HEK293 (cell line): ENCODE data around the gene TMEM126B.

Experiments used
- HOXA7 ChIP-seq: sonication (generic); formaldehyde crosslinking; IDR thresholded peaks from 2 replicates; pipeline ENCODE4 v1.8.1; 2022; ENCODE audit warnings: missing genetic modification reagents, borderline replicate concordance
- KLF16 ChIP-seq: fragments of 450-650 bp; formaldehyde crosslinking; IDR thresholded peaks from 2 replicates; pipeline ENCODE4 v1.5.1; 2017; ENCODE audit warnings: missing biosample characterization, missing genetic modification characterization
- KLF17 ChIP-seq: fragments of 450-650 bp; formaldehyde crosslinking; IDR thresholded peaks from 2 replicates; pipeline ENCODE4 v1.5.1; 2016; ENCODE audit warnings: missing biosample characterization, missing genetic modification characterization
- KLF7 ChIP-seq: fragments of 450-650 bp; formaldehyde crosslinking; IDR thresholded peaks from 2 replicates; pipeline ENCODE4 v1.5.1; 2016; ENCODE audit warnings: missing biosample characterization, missing genetic modification characterization, borderline replicate concordance
- MEIS1 ChIP-seq: sonication (generic); formaldehyde crosslinking; IDR thresholded peaks from 2 replicates; pipeline ENCODE4 v1.8.1; 2022; ENCODE audit warnings: missing genetic modification reagents, mild to moderate bottlenecking, borderline replicate concordance
- OVOL3 ChIP-seq: fragments of 450-650 bp; formaldehyde crosslinking; IDR thresholded peaks from 2 replicates; pipeline ENCODE4 v1.5.1; 2016; ENCODE audit warnings: missing biosample characterization, missing genetic modification characterization
- REPIN1 ChIP-seq: fragments of 450-650 bp; formaldehyde crosslinking; IDR thresholded peaks from 2 replicates; pipeline ENCODE4 v1.5.1; 2017; ENCODE audit warnings: missing biosample characterization, missing genetic modification characterization, low read depth
- REST ChIP-seq: fragments of 450-650 bp; formaldehyde crosslinking; IDR thresholded peaks from 2 replicates; pipeline ENCODE4 v1.5.1; 2016; ENCODE audit warnings: missing biosample characterization, missing genetic modification characterization
- SCRT2 ChIP-seq: fragments of 450-650 bp; formaldehyde crosslinking; IDR thresholded peaks from 2 replicates; pipeline ENCODE4 v1.5.1; 2016; ENCODE audit warnings: missing biosample characterization, missing genetic modification characterization
- TRIM28 ChIP-seq: IDR thresholded peaks from 2 replicates; pipeline ENCODE4 v1.6.1; 2011; ENCODE audit warnings: low read length, control low read depth, borderline replicate concordance
- ZBTB17 ChIP-seq: fragments of 450-650 bp; formaldehyde crosslinking; IDR thresholded peaks from 2 replicates; pipeline ENCODE4 v1.5.1; 2016; ENCODE audit warnings: missing biosample characterization, missing genetic modification characterization
- ZBTB48 ChIP-seq: fragments of 450-650 bp; formaldehyde crosslinking; IDR thresholded peaks from 2 replicates; pipeline ENCODE4 v1.5.1; 2016; ENCODE audit warnings: missing biosample characterization, missing genetic modification characterization
- ZFHX2 ChIP-seq: fragments of 450-650 bp; formaldehyde crosslinking; conservative IDR thresholded peaks from 2 replicates; pipeline ENCODE4 v1.5.1; 2016; ENCODE audit warnings: missing biosample characterization, missing genetic modification characterization
- ZFP41 ChIP-seq: fragments of 450-650 bp; formaldehyde crosslinking; IDR thresholded peaks from 2 replicates; pipeline ENCODE4 v1.5.1; 2016; ENCODE audit warnings: missing biosample characterization, missing genetic modification characterization, borderline replicate concordance
- ZNF157 ChIP-seq: fragments of 450-650 bp; formaldehyde crosslinking; IDR thresholded peaks from 2 replicates; pipeline ENCODE4 v1.5.1; 2016; ENCODE audit warnings: missing biosample characterization, missing genetic modification characterization
- ZNF2 ChIP-seq: fragments of 450-650 bp; formaldehyde crosslinking; IDR thresholded peaks from 2 replicates; pipeline ENCODE4 v1.5.1; 2016; ENCODE audit warnings: missing biosample characterization, missing genetic modification characterization
- ZNF239 ChIP-seq: fragments of 450-650 bp; formaldehyde crosslinking; IDR thresholded peaks from 2 replicates; pipeline ENCODE4 v1.5.1; 2016; ENCODE audit warnings: missing biosample characterization, missing genetic modification characterization
- ZNF335 ChIP-seq: fragments of 450-650 bp; formaldehyde crosslinking; conservative IDR thresholded peaks from 2 replicates; pipeline ENCODE4 v1.5.1; 2016; ENCODE audit warnings: missing biosample characterization, missing genetic modification characterization
- ZNF416 ChIP-seq: fragments of 450-650 bp; formaldehyde crosslinking; IDR thresholded peaks from 2 replicates; pipeline ENCODE4 v1.5.1; 2016; ENCODE audit warnings: missing biosample characterization, missing genetic modification characterization
- ZNF510 ChIP-seq: fragments of 450-650 bp; formaldehyde crosslinking; IDR thresholded peaks from 2 replicates; pipeline ENCODE4 v1.5.1; 2018; ENCODE audit warnings: mild to moderate bottlenecking, missing genetic modification characterization, missing biosample characterization; ENCODE audit not compliant: insufficient replicate concordance
- ZNF514 ChIP-seq: fragments of 450-650 bp; formaldehyde crosslinking; IDR thresholded peaks from 2 replicates; pipeline ENCODE4 v1.5.1; 2016; ENCODE audit warnings: missing biosample characterization, missing genetic modification characterization
- ZNF518A ChIP-seq: fragments of 450-650 bp; formaldehyde crosslinking; conservative IDR thresholded peaks from 2 replicates; pipeline ENCODE4 v1.5.1; 2016; ENCODE audit warnings: low read depth, missing biosample characterization, missing genetic modification characterization
- ZNF560 ChIP-seq: fragments of 450-650 bp; formaldehyde crosslinking; IDR thresholded peaks from 2 replicates; pipeline ENCODE4 v1.5.1; 2017; ENCODE audit warnings: missing biosample characterization, missing genetic modification characterization, borderline replicate concordance
- ZNF658 ChIP-seq: fragments of 450-650 bp; formaldehyde crosslinking; IDR thresholded peaks from 2 replicates; pipeline ENCODE4; 2016; ENCODE audit warnings: missing biosample characterization, missing genetic modification characterization
- ZNF677 ChIP-seq: fragments of 450-650 bp; IDR thresholded peaks from 2 replicates; pipeline ENCODE4 v1.5.0; 2018; ENCODE audit warnings: missing biosample characterization, mild to moderate bottlenecking, missing genetic modification characterization, moderate library complexity
- ZNF692 ChIP-seq: fragments of 450-650 bp; formaldehyde crosslinking; IDR thresholded peaks from 2 replicates; pipeline ENCODE4 v1.5.1; 2016; ENCODE audit warnings: missing biosample characterization, missing genetic modification characterization
- ZNF791 ChIP-seq: fragments of 450-650 bp; formaldehyde crosslinking; IDR thresholded peaks from 2 replicates; pipeline ENCODE4 v1.5.1; 2016; ENCODE audit warnings: missing biosample characterization, missing genetic modification characterization
- ZSCAN5A ChIP-seq: fragments of 450-650 bp; formaldehyde crosslinking; IDR thresholded peaks from 2 replicates; pipeline ENCODE4 v1.5.1; 2016; ENCODE audit warnings: missing biosample characterization, missing genetic modification characterization

The TMEM126B gene

GRCh38 chr11:85628771-85629341, 463 bp downstream of the TMEM126B start (continued):
- no peak for TF ChIP-seq ZNF518A (tag by site-specific recombination)
- no peak for TF ChIP-seq ZNF510 (tag by site-specific recombination)
- no peak for TF ChIP-seq KLF17 (tag by site-specific recombination)
- no peak for TF ChIP-seq ZNF658 (tag by site-specific recombination)
- peak; percentile 49; the same call in 1 of the 2 replicates for TF ChIP-seq ZNF335 (tag by site-specific recombination)
- TF ChIP-seq REPIN1 = 0 out of 2 replicates have a peak, but pooled peaks have one; percentile 56
- no peak for TF ChIP-seq ZNF416 (tag by site-specific recombination)
- no peak for TF ChIP-seq ZFHX2 (tag by site-specific recombination)
- no peak for TF ChIP-seq ZNF791 (tag by site-specific recombination)
- no peak for TF ChIP-seq ZBTB48 (tag by site-specific recombination)
- TF ChIP-seq ZNF692 (tag by site-specific recombination) = no peak
- TF ChIP-seq ZNF677 (tag by site-specific recombination) = no peak
- no peak for TF ChIP-seq ZNF514 (tag by site-specific recombination)
- no peak for TF ChIP-seq REST
- TF ChIP-seq ZNF239 = no peak
- no peak for TF ChIP-seq SCRT2 (tag by site-specific recombination)
- TF ChIP-seq ZBTB17 (tag by site-specific recombination) = peak; percentile 83
- TF ChIP-seq OVOL3 (tag by site-specific recombination) = no peak
- TF ChIP-seq TRIM28 = no peak
- no peak for TF ChIP-seq ZFP41 (tag by site-specific recombination)
- TF ChIP-seq ZSCAN5A (tag by site-specific recombination) = no peak
- no peak for TF ChIP-seq KLF16
- no peak for TF ChIP-seq MEIS1 (CRISPR knock-in tag)
- no peak for TF ChIP-seq KLF7 (tag by site-specific recombination)
- TF ChIP-seq HOXA7 (CRISPR knock-in tag) = no peak
- no peak for TF ChIP-seq ZNF157 (tag by site-specific recombination)
- no peak for TF ChIP-seq ZNF2 (tag by site-specific recombination)
- TF ChIP-seq ZNF560 (tag by site-specific recombination) = no peak
